PC-9 (cell line): Measurements from ENCODE around the gene CDH22. TPM values are rescaled to one million over a fixed set of nuclear protein-coding genes. Genes with fewer than 3 reads are reported as not detected.

Experiments
- BruUV-seq: library from RNA; stranded (reverse); fragments of 400-500 nt; replicated peaks from 2 replicates; lab custom pipeline; 2021; lab: Mats Ljungman, UMichigan
- CTCF ChIA-PET: fragments of 300-600 bp; sonication (Branson Sonifier 250); formaldehyde crosslinking; loops from one replicate; lab custom pipeline; 2022; ENCODE audit warnings: antibody characterized with exemption; lab: Charles Lee
- POLR2A ChIA-PET: fragments of 300-600 bp; sonication (Branson Sonifier 250); formaldehyde crosslinking; loops from one replicate; lab custom pipeline; 2022; ENCODE audit warnings: antibody characterized with exemption; ENCODE audit not compliant: unreplicated experiment; lab: Charles Lee
- DNase-seq, 2 experiments: peaks; one replicate each; pipeline versions ENCODE4 v3.0.0 to v3.0.0-alpha.2; 2015 to 2022; ENCODE audit warnings: mixed read lengths in 1 of 2
- H2AFZ ChIP-seq: fragments of 200-600 bp; sonication (generic); 2 replicates; pipeline ENCODE4 v1.8.1; 2017; ENCODE audit warnings: antibody characterized with exemption
- H3F3A ChIP-seq: fragments of 200-600 bp; sonication (generic); 2 replicates; pipeline ENCODE4 v1.8.1; 2017; ENCODE audit warnings: antibody characterized with exemption, mild to moderate bottlenecking, low read depth; ENCODE audit not compliant: insufficient read depth
- H3K27ac ChIP-seq: fragments of 200-600 bp; sonication (generic); 2 replicates; pipeline ENCODE4 v1.6.1; 2016; ENCODE audit warnings: mixed run types
- H3K27me3 ChIP-seq: fragments of 200-600 bp; sonication (generic); 2 replicates; pipeline ENCODE4 v1.6.1; 2016; ENCODE audit warnings: low read depth, mixed run types; ENCODE audit not compliant: insufficient read depth
- H3K36me3 ChIP-seq: fragments of 200-600 bp; sonication (generic); 2 replicates; pipeline ENCODE4 v1.6.1; 2016; ENCODE audit warnings: low read depth, mixed run types
- H3K4me1 ChIP-seq: fragments of 200-600 bp; sonication (generic); replicated peaks from 2 replicates; pipeline ENCODE4 v1.6.1; 2016; ENCODE audit warnings: mixed run types; ENCODE audit not compliant: insufficient read depth
- H3K4me2 ChIP-seq: fragments of 200-600 bp; sonication (generic); 2 replicates; pipeline ENCODE4 v1.6.1; 2017; ENCODE audit warnings: mixed run types
- H3K4me3 ChIP-seq: fragments of 200-600 bp; sonication (generic); 2 replicates; pipeline ENCODE4 v1.6.1; 2016; ENCODE audit warnings: mixed run types
- H3K79me2 ChIP-seq: fragments of 200-600 bp; sonication (generic); 2 replicates; pipeline ENCODE4 v1.6.1; 2017; ENCODE audit warnings: low read depth, mixed run types
- H3K9me2 ChIP-seq: fragments of 200-600 bp; sonication (generic); 2 replicates; pipeline ENCODE4 v1.8.1; 2017; ENCODE audit warnings: mild to moderate bottlenecking; ENCODE audit not compliant: insufficient read depth
- H3K9me3 ChIP-seq: fragments of 200-600 bp; sonication (generic); 2 replicates; pipeline ENCODE4 v1.8.1; 2016; ENCODE audit warnings: low read depth; ENCODE audit not compliant: insufficient read depth
- H4K20me1 ChIP-seq: fragments of 200-600 bp; sonication (generic); 2 replicates; pipeline ENCODE4 v1.8.1; 2017; ENCODE audit not compliant: insufficient read depth
- CTCF ChIP-seq: fragments of 200-600 bp; sonication (generic); conservative IDR thresholded peaks from 2 replicates; pipeline ENCODE4 v1.6.1; 2017; ENCODE audit warnings: mixed run types, antibody characterized with exemption, mild to moderate bottlenecking, moderate library complexity
- EZH2 ChIP-seq: fragments of 200-600 bp; sonication (generic); IDR thresholded peaks from 2 replicates; pipeline ENCODE4 v1.8.0; 2017; ENCODE audit warnings: antibody characterized with exemption, low read depth
- intact Hi-C: fragments of 100-400 bp; cut with micrococcal nuclease; formaldehyde crosslinking; loops from one replicate; pipeline ENCODE4 v1.10.0; 2022; ENCODE audit not compliant: unreplicated experiment
- total RNA-seq: library from RNA; stranded (reverse); gene quantifications from 2 replicates; pipeline ENCODE4 v1.2.3, GENCODE V29; 2021

CDH22 gene
- total RNA-seq, 1 experiment from 2014 or later = not detected

- intact Hi-C loops = no loop called here
- no peak overlapping the region for H3K27ac ChIP-seq
- H3K9me3 ChIP-seq = no peaks in the 10 kb centered on the region
- no peak overlapping the region for H3K4me2 ChIP-seq
- no peaks in the 10 kb centered on the region for H3F3A ChIP-seq
- no TSS peak for BruUV-seq
- ChIA-PET POLR2A (no interaction called here), CTCF (no interaction called here)
- no peaks in the 10 kb centered on the region for H3K79me2 ChIP-seq
- H3K36me3 ChIP-seq = no peaks in the 10 kb centered on the region
- no peak overlapping the region for H2AFZ ChIP-seq
- DNase-seq = no peak
- no peaks in the 10 kb centered on the region for H3K4me1 ChIP-seq
- H4K20me1 ChIP-seq = no peaks in the 10 kb centered on the region
- no peaks in the 10 kb centered on the region for H3K9me2 ChIP-seq
- TF ChIP-seq EZH2 (no peak), CTCF (no peak)
- H3K27me3 ChIP-seq = peaks cover 93% of the 10 kb centered on the region
- no peak overlapping the region for H3K4me3 ChIP-seq
Observed at GRCh38 chr20:46265539-46265938, 42.8 kb downstream of the CDH22 start.

- intact Hi-C loops = no loop called here
Observed at GRCh38 chr20:46264391-46265266, 43.7 kb downstream of the CDH22 start.

More at GRCh38 chr20:46264391-46265266, 43.7 kb downstream of the CDH22 start:
- Histone ChIP-seq H3K4me2 (no peak overlapping the region), H3K9me2 (no peaks in the 10 kb centered on the region), H3K27me3 (peaks cover 94% of the 10 kb centered on the region), H4K20me1 (no peaks in the 10 kb centered on the region), H3K4me3 (no peak overlapping the region), H2AFZ (no peak overlapping the region), H3F3A (no peaks in the 10 kb centered on the region), H3K36me3 (no peaks in the 10 kb centered on the region), H3K27ac (no peak overlapping the region), H3K4me1 (no peaks in the 10 kb centered on the region), H3K9me3 (no peaks in the 10 kb centered on the region), H3K79me2 (no peaks in the 10 kb centered on the region)
- ChIA-PET POLR2A (no interaction called here), CTCF (no interaction called here)
- TF ChIP-seq CTCF (no peak), EZH2 (no peak)
- DNase-seq = no peak
- BruUV-seq = no TSS peak
